IPS DF 6.9 (cell line): Measurements from ENCODE around the gene HMG20B.
"Not testable (repeated sequence)": the region's sequence is repeated elsewhere in the genome, so short reads cannot be mapped to it uniquely, and the experiment has no call there.

Experiments
- DNase-seq: peaks from one replicate; pipeline ENCODE4 v3.0.0-alpha.2; 2013; ENCODE audit warnings: low read depth, low spot score
- H3K27ac ChIP-seq: one replicate; pipeline ENCODE4 v1.5.1; 2013; ENCODE audit warnings: low read length, control low read depth
- H3K27me3 ChIP-seq: 2 replicates; pipeline ENCODE4 v1.6.1; 2013; ENCODE audit warnings: mild to moderate bottlenecking, low read length; ENCODE audit not compliant: control insufficient read depth, insufficient read depth
- H3K36me3 ChIP-seq: 2 replicates; pipeline ENCODE4 v1.6.1; 2013; ENCODE audit warnings: low read length; ENCODE audit not compliant: control insufficient read depth, insufficient read depth
- H3K4me1 ChIP-seq: 2 replicates; pipeline ENCODE4 v1.6.1; 2013; ENCODE audit warnings: low read length; ENCODE audit not compliant: control insufficient read depth, insufficient read depth
- H3K4me3 ChIP-seq: 2 replicates; pipeline ENCODE4 v1.5.1; 2013; ENCODE audit warnings: mild to moderate bottlenecking, low read length
- H3K9me3 ChIP-seq: 2 replicates; pipeline ENCODE4 v1.6.1; 2013; ENCODE audit warnings: low read length, inconsistent platforms; ENCODE audit not compliant: control insufficient read depth, insufficient read depth
- WGBS: extraction: QIAGEN DNeasy Blood & Tissue Kit; methylation state at CpG from one replicate; pipeline ENCODE4 v1.1.7; 2013; ENCODE audit warnings: mixed read lengths, missing lambda C conversion rate; ENCODE audit not compliant: insufficient read length, insufficient coverage; 5-methylcytosine and 5-hydroxymethylcytosine counted together

HMG20B gene

GRCh38 chr19:3572855-3573161, at the start of gene HMG20B:
TSS of gene HMG20B (plus strand) at chr19:3572944. CDS start at chr19:3573310, 366 bp downstream.
- no peaks in the 10 kb centered on the region for H3K9me3 ChIP-seq
- peak within 1 kb of the TSS; percentile 95 for H3K4me3 ChIP-seq
- no peak within 1 kb of the TSS for H3K27ac ChIP-seq
- WGBS = no CpG with 5 or more reads among the region's 30 CpGs
- H3K4me1 ChIP-seq = peaks cover 8% of the 10 kb centered on the region
- DNase-seq = no peak
- H3K27me3 ChIP-seq = no peaks in the 10 kb centered on the region
- no peaks in the 10 kb centered on the region for H3K36me3 ChIP-seq

DNA sequence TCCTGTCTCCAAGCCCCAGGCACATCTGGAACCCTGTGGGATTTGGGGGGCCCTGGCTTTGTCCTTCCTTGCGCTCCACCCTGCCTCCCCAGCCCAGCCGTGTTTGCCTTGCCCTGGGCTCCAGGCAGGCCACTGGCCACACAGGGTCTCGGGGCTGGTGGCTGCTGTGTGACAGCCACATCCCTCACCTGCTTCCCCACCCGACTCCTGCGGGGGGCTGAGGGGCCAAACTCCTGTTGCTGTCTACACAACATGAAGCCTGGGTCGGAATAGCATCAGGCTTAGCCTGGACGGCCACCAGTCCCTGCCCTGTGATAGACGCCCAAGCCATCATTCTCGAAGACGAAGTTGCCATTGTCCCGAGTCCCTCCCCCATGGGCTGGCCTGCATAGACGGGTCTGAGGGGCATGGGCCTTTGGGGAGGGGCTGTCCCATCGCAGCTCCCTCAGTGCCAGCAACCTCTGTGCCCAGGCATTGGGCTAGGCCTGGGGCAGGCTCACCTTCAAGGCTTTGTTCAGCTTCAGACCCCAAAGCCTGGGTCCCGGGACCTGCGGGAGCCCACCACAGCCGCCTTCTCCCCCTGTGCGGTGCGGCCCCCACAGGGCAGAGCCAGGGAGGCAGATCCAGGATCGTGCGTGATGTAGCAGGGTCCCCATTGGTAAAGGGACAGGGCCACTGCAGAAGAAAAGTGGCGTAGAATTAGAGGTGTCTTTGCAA, 49.2 kb upstream of the HMG20B start:
- Histone ChIP-seq H3K27ac (no peak overlapping the region), H3K36me3 (peaks cover 5% of the 10 kb centered on the region), H3K4me1 (peaks cover 2% of the 10 kb centered on the region; the same call in 1 of the 2 replicates), H3K9me3 (no peaks in the 10 kb centered on the region), H3K27me3 (no peaks in the 10 kb centered on the region), H3K4me3 (no peak overlapping the region)
- DNase-seq = no peak
- WGBS = no CpG with 5 or more reads among the region's 21 CpGs

- 0 out of 2 replicates have a peak, but pooled peaks cover 2% of the 10 kb centered on the region for H3K4me1 ChIP-seq
- WGBS = no CpG with 5 or more reads among the region's 33 CpGs
- no peak overlapping the region for H3K4me3 ChIP-seq
- no peaks in the 10 kb centered on the region for H3K27me3 ChIP-seq
- no peak overlapping the region for H3K27ac ChIP-seq
- H3K9me3 ChIP-seq = no peaks in the 10 kb centered on the region
- H3K36me3 ChIP-seq = peaks cover 5% of the 10 kb centered on the region
- no peak for DNase-seq
Observed at GRCh38 chr19:3524078-3524842, 48.5 kb upstream of the HMG20B start.

DNA sequence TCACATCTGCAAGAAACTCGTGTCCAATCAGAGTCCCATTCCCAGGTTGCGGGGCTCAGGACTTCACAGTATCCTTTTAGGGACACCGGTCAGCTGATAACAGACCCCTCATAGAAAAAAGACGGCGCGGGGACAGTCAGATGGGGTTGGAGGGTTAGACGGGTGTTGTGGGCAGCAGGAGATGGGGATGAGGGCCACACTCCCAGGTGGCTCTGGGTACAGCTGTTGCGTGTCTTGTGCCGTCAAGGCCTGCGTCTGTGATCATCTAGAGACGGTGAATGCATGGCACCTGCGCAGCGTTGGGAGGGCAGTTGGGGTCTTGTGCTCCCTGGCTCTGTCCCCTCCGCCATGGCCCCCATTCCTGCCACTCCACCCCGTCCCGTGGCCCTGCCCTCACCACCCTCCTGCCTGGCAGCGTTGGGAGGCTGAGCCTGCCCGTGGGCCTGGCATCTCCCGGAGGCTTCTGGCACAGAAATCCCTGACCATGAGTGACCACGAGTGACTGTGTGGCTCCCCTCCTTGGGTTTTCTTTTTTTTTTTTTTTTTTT, 47.8 kb upstream of the HMG20B start:
- peaks cover 5% of the 10 kb centered on the region for H3K36me3 ChIP-seq
- WGBS = no CpG with 5 or more reads among the region's 20 CpGs

GRCh38 chr19:3526507-3527237, 46.1 kb upstream of the HMG20B start:
- DNase-seq = no peak
- no CpG with 5 or more reads among the region's 28 CpGs for WGBS
- peaks cover 11% of the 10 kb centered on the region for H3K36me3 ChIP-seq
- H3K4me1 ChIP-seq = no peaks in the 10 kb centered on the region
- no peak overlapping the region for H3K4me3 ChIP-seq
- H3K27me3 ChIP-seq = no peaks in the 10 kb centered on the region
- H3K27ac ChIP-seq = no peak overlapping the region
- H3K9me3 ChIP-seq = no peaks in the 10 kb centered on the region

More for the DNA sequence above, 47.8 kb upstream of the HMG20B start:
- H3K27me3 ChIP-seq = no peaks in the 10 kb centered on the region
- DNase-seq = no peak
- no peak overlapping the region for H3K4me3 ChIP-seq
- no peak overlapping the region for H3K27ac ChIP-seq
- no peaks in the 10 kb centered on the region for H3K4me1 ChIP-seq
- H3K9me3 ChIP-seq = no peaks in the 10 kb centered on the region

DNA sequence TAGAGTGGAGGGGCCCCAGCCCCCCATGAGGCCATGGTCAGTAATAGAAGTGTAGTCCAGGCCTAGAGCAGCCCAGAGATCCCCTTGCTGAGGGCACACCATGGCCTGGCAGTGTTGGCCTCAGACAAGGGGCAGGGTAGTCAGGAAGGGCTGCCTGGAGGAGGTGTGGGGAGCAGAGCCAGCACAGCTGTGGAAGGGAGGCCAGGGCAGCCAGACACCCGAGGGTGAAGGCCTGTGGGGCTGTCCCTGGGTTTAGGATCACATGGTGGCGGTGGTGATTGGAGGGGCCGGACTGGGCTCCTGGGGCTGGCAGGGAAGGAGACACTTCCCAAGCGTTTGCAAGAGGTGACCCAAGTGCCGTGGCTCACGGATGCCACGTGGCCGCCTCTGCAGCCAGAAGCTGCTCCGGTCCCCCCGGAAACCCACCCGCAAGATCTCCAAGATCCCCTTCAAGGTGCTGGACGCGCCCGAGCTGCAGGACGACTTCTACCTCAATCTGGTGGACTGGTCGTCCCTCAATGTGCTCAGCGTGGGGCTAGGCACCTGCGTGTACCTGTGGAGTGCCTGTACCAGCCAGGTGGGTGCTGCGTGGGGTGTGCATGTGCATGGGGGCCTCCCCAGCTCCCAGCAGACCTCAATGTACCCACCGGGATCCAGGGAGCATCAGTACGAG, 45.4 kb upstream of the HMG20B start:
- no peak for DNase-seq
- no peaks in the 10 kb centered on the region for H3K27me3 ChIP-seq
- peaks cover 14% of the 10 kb centered on the region for H3K36me3 ChIP-seq
- H3K4me1 ChIP-seq = no peaks in the 10 kb centered on the region
- WGBS = no CpG with 5 or more reads among the region's 21 CpGs
- no peak overlapping the region for H3K27ac ChIP-seq
- no peak overlapping the region for H3K4me3 ChIP-seq
- no peaks in the 10 kb centered on the region for H3K9me3 ChIP-seq

- no peaks in the 10 kb centered on the region for H3K27me3 ChIP-seq
- no CpG with 5 or more reads among the region's 14 CpGs for WGBS
- no peaks in the 10 kb centered on the region for H3K4me1 ChIP-seq
- H3K27ac ChIP-seq = no peak overlapping the region
- no peak overlapping the region for H3K4me3 ChIP-seq
- no peak for DNase-seq
- peaks cover 21% of the 10 kb centered on the region for H3K36me3 ChIP-seq
- no peaks in the 10 kb centered on the region for H3K9me3 ChIP-seq
Observed at GRCh38 chr19:3528080-3528479, 44.7 kb upstream of the HMG20B start.

- H3K36me3 ChIP-seq = peaks cover 27% of the 10 kb centered on the region
- H3K4me1 ChIP-seq = no peaks in the 10 kb centered on the region
- no peaks in the 10 kb centered on the region for H3K9me3 ChIP-seq
- no peak overlapping the region for H3K4me3 ChIP-seq
- 100% methylated on average over 4 of the region's 20 CpGs for WGBS
- DNase-seq = no peak
- no peak overlapping the region for H3K27ac ChIP-seq
- H3K27me3 ChIP-seq = no peaks in the 10 kb centered on the region
Observed at GRCh38 chr19:3528539-3529211, 44.1 kb upstream of the HMG20B start.

DNA sequence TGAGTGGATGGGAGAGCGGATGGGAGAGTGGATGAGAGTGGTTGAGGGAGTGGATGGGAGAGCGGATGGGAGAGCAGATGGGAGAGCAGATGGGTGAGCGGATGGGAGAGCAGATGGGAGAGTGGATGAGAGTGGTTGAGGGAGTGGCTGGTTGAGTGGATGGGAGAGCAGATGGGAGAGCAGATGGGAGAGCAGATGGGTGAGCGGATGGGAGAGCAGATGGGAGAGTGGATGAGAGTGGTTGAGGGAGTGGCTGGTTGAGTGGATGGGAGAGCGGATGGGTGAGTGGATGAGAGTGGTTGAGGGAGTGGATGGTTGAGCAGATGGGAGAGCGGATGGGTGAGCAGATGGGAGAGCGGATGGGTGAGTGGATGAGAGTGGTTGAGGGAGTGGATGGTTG, 43.4 kb upstream of the HMG20B start:
- peaks cover 29% of the 10 kb centered on the region for H3K36me3 ChIP-seq
- not testable (repeated sequence) for H3K9me3 ChIP-seq, H3K4me3 ChIP-seq, H3K4me1 ChIP-seq, DNase-seq, H3K27ac ChIP-seq, H3K27me3 ChIP-seq
- WGBS = no CpG with 5 or more reads among the region's 7 CpGs
